ENCODE measurements around the gene PPTC7.
A peak's percentile ranks its signal among the peaks of the same experiment; 100 is the strongest.
"Not testable (repeated sequence)": the region's sequence is repeated elsewhere in the genome, so short reads cannot be mapped to it uniquely, and the experiment has no call there.

PPTC7 gene

GRCh38 chr12:110583137-110584059 lies at the start of gene PPTC7:
PPTC7 (minus strand) TSS chr12:110583318; CDS start chr12:110583031, 287 bp downstream.
- peak within 1 kb of the TSS; percentile 70 for H3K9ac ChIP-seq (ENCODE audit: low read length)
- H3K4me1 ChIP-seq (ENCODE audit: control insufficient read depth, low read depth, low read length): peaks cover 12% of the 10 kb centered on the region
- H3K4me3 ChIP-seq (ENCODE audit: low read length): peak within 1 kb of the TSS; percentile 74
- no peaks in the 10 kb centered on the region for H3K9me3 ChIP-seq (ENCODE audit: control insufficient read depth, low read depth, low read length)
- no peaks in the 10 kb centered on the region for H3K36me3 ChIP-seq (ENCODE audit: control insufficient read depth, low read depth, low read length)
- peaks cover 4% of the 10 kb centered on the region for H3K27me3 ChIP-seq (ENCODE audit: control insufficient read depth, insufficient read depth, low read length)
- H3K27ac ChIP-seq (ENCODE audit: low read length): no peak within 1 kb of the TSS

GRCh38 chr12:110627500-110628195 lies 44.5 kb upstream of the PPTC7 start:
- H3K27ac ChIP-seq (ENCODE audit: low read length): no peak overlapping the region
- no peaks in the 10 kb centered on the region for H3K9me3 ChIP-seq (ENCODE audit: control insufficient read depth, low read depth, low read length)
- H3K9ac ChIP-seq (ENCODE audit: low read length): no peak overlapping the region
- peaks cover 4% of the 10 kb centered on the region for H3K36me3 ChIP-seq (ENCODE audit: control insufficient read depth, low read depth, low read length)
- H3K27me3 ChIP-seq (ENCODE audit: control insufficient read depth, insufficient read depth, low read length): no peaks in the 10 kb centered on the region
- no peaks in the 10 kb centered on the region for H3K4me1 ChIP-seq (ENCODE audit: control insufficient read depth, low read depth, low read length)
- H3K4me3 ChIP-seq (ENCODE audit: low read length): no peak overlapping the region

- H3K27me3 ChIP-seq (ENCODE audit: control insufficient read depth, insufficient read depth, low read length): no peaks in the 10 kb centered on the region
- no peak overlapping the region for H3K4me3 ChIP-seq (ENCODE audit: low read length)
- H3K9ac ChIP-seq (ENCODE audit: low read length): no peak overlapping the region
- H3K4me1 ChIP-seq (ENCODE audit: control insufficient read depth, low read depth, low read length): no peaks in the 10 kb centered on the region
- H3K36me3 ChIP-seq (ENCODE audit: control insufficient read depth, low read depth, low read length): no peaks in the 10 kb centered on the region
- H3K27ac ChIP-seq (ENCODE audit: low read length): no peak overlapping the region
- H3K9me3 ChIP-seq (ENCODE audit: control insufficient read depth, low read depth, low read length): no peaks in the 10 kb centered on the region
These were observed 39.5 kb upstream of the PPTC7 start for GRCh38 chr12:110622582-110622981.

- Histone ChIP-seq H3K27me3 (ENCODE audit: control insufficient read depth, insufficient read depth, low read length) (no peaks in the 10 kb centered on the region), H3K9me3 (ENCODE audit: control insufficient read depth, low read depth, low read length) (no peaks in the 10 kb centered on the region), H3K4me3 (ENCODE audit: low read length) (no peak overlapping the region), H3K9ac (ENCODE audit: low read length) (no peak overlapping the region), H3K27ac (ENCODE audit: low read length) (no peak overlapping the region), H3K36me3 (ENCODE audit: control insufficient read depth, low read depth, low read length) (no peaks in the 10 kb centered on the region), H3K4me1 (ENCODE audit: control insufficient read depth, low read depth, low read length) (peaks cover under 1% of the 10 kb centered on the region)
These were observed 36.4 kb upstream of the PPTC7 start for GRCh38 chr12:110619534-110619953.

- H3K36me3 ChIP-seq (ENCODE audit: control insufficient read depth, low read depth, low read length): no peaks in the 10 kb centered on the region
- no peak overlapping the region for H3K4me3 ChIP-seq (ENCODE audit: low read length)
- no peak overlapping the region for H3K27ac ChIP-seq (ENCODE audit: low read length)
- no peak overlapping the region for H3K9ac ChIP-seq (ENCODE audit: low read length)
- H3K27me3 ChIP-seq (ENCODE audit: control insufficient read depth, insufficient read depth, low read length): no peaks in the 10 kb centered on the region
- no peaks in the 10 kb centered on the region for H3K9me3 ChIP-seq (ENCODE audit: control insufficient read depth, low read depth, low read length)
- H3K4me1 ChIP-seq (ENCODE audit: control insufficient read depth, low read depth, low read length): peaks cover 4% of the 10 kb centered on the region
These were observed 33.5 kb upstream of the PPTC7 start for GRCh38 chr12:110616471-110617115.

GRCh38 chr12:110615171-110615570 lies 32.1 kb upstream of the PPTC7 start:
- H3K9ac ChIP-seq (ENCODE audit: low read length): no peak overlapping the region
- H3K36me3 ChIP-seq (ENCODE audit: control insufficient read depth, low read depth, low read length): no peaks in the 10 kb centered on the region
- no peak overlapping the region for H3K4me3 ChIP-seq (ENCODE audit: low read length)
- no peak overlapping the region for H3K27ac ChIP-seq (ENCODE audit: low read length)
- H3K9me3 ChIP-seq (ENCODE audit: control insufficient read depth, low read depth, low read length): no peaks in the 10 kb centered on the region
- peaks cover 4% of the 10 kb centered on the region for H3K4me1 ChIP-seq (ENCODE audit: control insufficient read depth, low read depth, low read length)
- H3K27me3 ChIP-seq (ENCODE audit: control insufficient read depth, insufficient read depth, low read length): no peaks in the 10 kb centered on the region

GRCh38 chr12:110613771-110614684 lies 30.9 kb upstream of the PPTC7 start, which contains the start of gene TCTN1:
TCTN1 (plus strand) TSS chr12:110614129; CDS start chr12:110614183, 54 bp downstream.
- H3K36me3 ChIP-seq (ENCODE audit: control insufficient read depth, low read depth, low read length): no peaks in the 10 kb centered on the region
- peak within 1 kb of the TSS; percentile 54 for H3K9ac ChIP-seq (ENCODE audit: low read length)
- H3K4me1 ChIP-seq (ENCODE audit: control insufficient read depth, low read depth, low read length): peaks cover 4% of the 10 kb centered on the region
- no peak within 1 kb of the TSS for H3K27ac ChIP-seq (ENCODE audit: low read length)
- H3K27me3 ChIP-seq (ENCODE audit: control insufficient read depth, insufficient read depth, low read length): no peaks in the 10 kb centered on the region
- no peaks in the 10 kb centered on the region for H3K9me3 ChIP-seq (ENCODE audit: control insufficient read depth, low read depth, low read length)
- peak within 1 kb of the TSS; percentile 79 for H3K4me3 ChIP-seq (ENCODE audit: low read length)

GRCh38 chr12:110613071-110613770 lies 30.1 kb upstream of the PPTC7 start:
- Histone ChIP-seq H3K27me3 (ENCODE audit: control insufficient read depth, insufficient read depth, low read length) (no peaks in the 10 kb centered on the region), H3K9me3 (ENCODE audit: control insufficient read depth, low read depth, low read length) (no peaks in the 10 kb centered on the region), H3K4me1 (ENCODE audit: control insufficient read depth, low read depth, low read length) (peaks cover 4% of the 10 kb centered on the region), H3K4me3 (ENCODE audit: low read length) (peak overlapping the region; percentile 79), H3K36me3 (ENCODE audit: control insufficient read depth, low read depth, low read length) (no peaks in the 10 kb centered on the region), H3K9ac (ENCODE audit: low read length) (peak overlapping the region; percentile 54), H3K27ac (ENCODE audit: low read length) (no peak overlapping the region)

- Histone ChIP-seq H3K27me3 (ENCODE audit: control insufficient read depth, insufficient read depth, low read length) (no peaks in the 10 kb centered on the region), H3K9me3 (ENCODE audit: control insufficient read depth, low read depth, low read length) (no peaks in the 10 kb centered on the region), H3K36me3 (ENCODE audit: control insufficient read depth, low read depth, low read length) (no peaks in the 10 kb centered on the region), H3K4me1 (ENCODE audit: control insufficient read depth, low read depth, low read length) (no peaks in the 10 kb centered on the region), H3K4me3 (ENCODE audit: low read length) (no peak overlapping the region), H3K27ac (ENCODE audit: low read length) (no peak overlapping the region), H3K9ac (ENCODE audit: low read length) (no peak overlapping the region)
These were observed 23.1 kb upstream of the PPTC7 start for GRCh38 chr12:110606253-110606611.

GRCh38 chr12:110602085-110602814 lies 19.1 kb upstream of the PPTC7 start:
- not testable (repeated sequence) for H3K27ac ChIP-seq (ENCODE audit: low read length); H3K9me3 ChIP-seq (ENCODE audit: control insufficient read depth, low read depth, low read length); H3K4me1 ChIP-seq (ENCODE audit: control insufficient read depth, low read depth, low read length); H3K27me3 ChIP-seq (ENCODE audit: control insufficient read depth, insufficient read depth, low read length); H3K36me3 ChIP-seq (ENCODE audit: control insufficient read depth, low read depth, low read length); H3K4me3 ChIP-seq (ENCODE audit: low read length); H3K9ac ChIP-seq (ENCODE audit: low read length)

All from iPS-18a (cell line).